A549 (cell line): ENCODE measurements around the gene ZNF431. TPM values are rescaled to one million over a fixed set of nuclear protein-coding genes. Genes with fewer than 3 reads are reported as not detected.

ENCODE experiments used
- ATAC-seq, 2 experiments: fragments of 200-7000 bp in 1 of 2; fragments of >200 bp in 1 of 2; cut with Nextera tagmentation in 1 of 2; cut with Tn5 transposase in 1 of 2; 3 replicates each; pipeline versions ENCODE4 v1.8.0 to v1.9.1; 2018 to 2020; ENCODE audit warnings: mild to moderate bottlenecking in 1 of 2, moderate library complexity in 1 of 2
- CTCF ChIA-PET: fragments of 300-600 bp; sonication (Branson Sonifier 250); formaldehyde crosslinking; extraction: SDS; loops from one replicate; lab custom pipeline; 2021; ENCODE audit warnings: antibody characterized with exemption, inconsistent platforms; lab: Yijun Ruan, JAX
- POLR2A ChIA-PET: fragments of 350-600 bp; formaldehyde crosslinking; extraction: SDS; loops from one replicate; lab custom pipeline; 2021; ENCODE audit warnings: antibody characterized with exemption, inconsistent platforms; lab: Yijun Ruan, JAX
- DNase-seq, 2 experiments: peaks; one replicate each; pipeline versions ENCODE4 v3.0.0 to v3.0.0-alpha.2; 2011 to 2016; ENCODE audit warnings: low read depth in 1 of 2, low spot score in 1 of 2
- FAIRE-seq: peaks from 2 replicates; lab custom pipeline; 2011; peaks lifted over from hg19 to GRCh38; lab: Jason Lieb, UNC
- H3K27ac ChIP-seq, 2 experiments: fragments of >200 bp; sonication (Bioruptor Twin); formaldehyde crosslinking; 3 replicates each; pipeline ENCODE4 v1.5.1; 2016 to 2017
- H3K4me1 ChIP-seq: fragments of >200 bp; sonication (Bioruptor Twin); formaldehyde crosslinking; 3 replicates; pipeline ENCODE4 v1.6.1; 2016
- H3K4me2 ChIP-seq: fragments of >200 bp; sonication (Bioruptor Twin); formaldehyde crosslinking; 3 replicates; pipeline ENCODE4 v1.6.1; 2016
- H3K4me3 ChIP-seq: fragments of >200 bp; sonication (Bioruptor Twin); formaldehyde crosslinking; 3 replicates; pipeline ENCODE4 v1.5.1; 2016
- H3K9me3 ChIP-seq: fragments of >200 bp; sonication (Bioruptor Twin); formaldehyde crosslinking; 3 replicates; pipeline ENCODE4 v1.6.1; 2016
- CBX8 ChIP-seq: fragments of 200-600 bp; sonication (generic); IDR thresholded peaks from 2 replicates; pipeline ENCODE4 v1.6.1; 2016
- CEBPB ChIP-seq, 2 experiments: fragments of >200 bp in 1 of 2; sonication (Bioruptor Twin) in 1 of 2; formaldehyde crosslinking in 1 of 2; IDR thresholded peaks; 2 replicates each; pipeline ENCODE4 v1.6.1; 2012 to 2016
- CTCF ChIP-seq: fragments of >200 bp; sonication (Bioruptor Twin); formaldehyde crosslinking; IDR thresholded peaks from 3 replicates; pipeline ENCODE4 v1.5.1; 2016
- E2F6 ChIP-seq: IDR thresholded peaks from 2 replicates; pipeline ENCODE4 v1.6.1; 2012; ENCODE audit warnings: low read depth, borderline replicate concordance
- EHF ChIP-seq: fragments of 250-450 bp; sonication (Bioruptor Pico); IDR thresholded peaks from 2 replicates; pipeline ENCODE4 v1.5.0; 2020; ENCODE audit warnings: mild to moderate bottlenecking
- EP300 ChIP-seq, 2 experiments: fragments of >200 bp; sonication (Bioruptor Twin); formaldehyde crosslinking; IDR thresholded peaks; 2 replicates in 1 of 2; 3 replicates in 1 of 2; pipeline ENCODE4 v1.6.1; 2016 to 2017
- ESRRA ChIP-seq: fragments of 150-350 bp; IDR thresholded peaks from 2 replicates; pipeline ENCODE4 v1.6.1; 2014; ENCODE audit warnings: mild to moderate bottlenecking, low read length, borderline replicate concordance
- FOXS1 ChIP-seq: fragments of 250-450 bp; sonication (Bioruptor Pico); IDR thresholded peaks from 2 replicates; pipeline ENCODE4 v1.5.0; 2020; ENCODE audit warnings: mild to moderate bottlenecking, moderate library complexity
- GATA3 ChIP-seq: IDR thresholded peaks from 2 replicates; pipeline ENCODE4 v1.6.1; 2012; ENCODE audit warnings: borderline replicate concordance
- HDAC2 ChIP-seq: fragments of 200-600 bp; sonication (generic); IDR thresholded peaks from 2 replicates; pipeline ENCODE4 v1.6.1; 2016
- HMGXB4 ChIP-seq: fragments of 250-450 bp; sonication (Bioruptor Pico); IDR thresholded peaks from 2 replicates; pipeline ENCODE4 v1.5.0; 2021; ENCODE audit warnings: mild to moderate bottlenecking, moderate library complexity, borderline replicate concordance
- JUNB ChIP-seq: fragments of >200 bp; sonication (Bioruptor Twin); formaldehyde crosslinking; IDR thresholded peaks from 2 replicates; pipeline ENCODE4 v1.6.1; 2016
- KDM5A ChIP-seq: fragments of 200-600 bp; sonication (generic); IDR thresholded peaks from 2 replicates; pipeline ENCODE4 v1.6.1; 2016; ENCODE audit warnings: antibody characterized with exemption, mild to moderate bottlenecking
- MYC ChIP-seq: IDR thresholded peaks from 2 replicates; pipeline ENCODE4 v1.6.1; 2012; ENCODE audit warnings: mild to moderate bottlenecking, inconsistent platforms, low read length, improper control_type of control experiment, borderline replicate concordance
- NPAS2 ChIP-seq: fragments of 250-450 bp; sonication (Bioruptor Pico); IDR thresholded peaks from 2 replicates; pipeline ENCODE4 v1.8.0; 2022; ENCODE audit warnings: mild to moderate bottlenecking, moderate library complexity, borderline replicate concordance
- NR3C1 ChIP-seq: fragments of >200 bp; sonication (Bioruptor Twin); formaldehyde crosslinking; IDR thresholded peaks from 3 replicates; pipeline ENCODE4 v1.6.1; 2017
- PBX3 ChIP-seq: IDR thresholded peaks from 2 replicates; pipeline ENCODE4 v1.6.1; 2012
- RCOR1 ChIP-seq: fragments of 150-350 bp; IDR thresholded peaks from 2 replicates; pipeline ENCODE4 v1.6.1; 2014; ENCODE audit warnings: antibody characterized with exemption, low read length, low read depth
- REST ChIP-seq: fragments of 200-600 bp; sonication (generic); IDR thresholded peaks from 2 replicates; pipeline ENCODE4 v1.6.1; 2016; ENCODE audit warnings: antibody characterized with exemption, mild to moderate bottlenecking, moderate library complexity
- ZSCAN20 ChIP-seq: fragments of 250-450 bp; sonication (Bioruptor Pico); IDR thresholded peaks from 2 replicates; pipeline ENCODE4 v1.8.0; 2022; ENCODE audit warnings: mild to moderate bottlenecking, moderate library complexity
- WGBS: methylation state at CpG from one replicate; pipeline ENCODE4 v1.1.6; 2017; ENCODE audit errors: missing lambda C conversion rate; 5-methylcytosine and 5-hydroxymethylcytosine counted together
- polyA plus RNA-seq, 4 experiments: library from polyadenylated mRNA; depleted of rRNA in 3 of 4; stranded (reverse); fragments of >200 nt; fragmentation: RNase III in 1 of 4; extraction: RNeasy Plus Mini Kit Qiagen cat#74134 plus additional on column Dnase treatment in 1 of 4; gene quantifications; 2 replicates in 3 of 4; 3 replicates in 1 of 4; pipeline ENCODE4 v1.2.3, GENCODE V29; 2011 to 2017

The ZNF431 gene
- polyA plus RNA-seq, 2 of the 4 experiments (the other 2 are of a cell fraction), result 4.0 to 4.6 TPM

- no peak overlapping the region for H3K27ac ChIP-seq
- DNase-seq (no peak), ATAC-seq (no peak), FAIRE-seq (no peak)
- TF ChIP-seq KDM5A (no peak), NR3C1 (no peak), HDAC2 (no peak)
- ChIA-PET POLR2A (no interaction called here), CTCF (no interaction called here)
- no peak overlapping the region for H3K4me2 ChIP-seq
- no peaks in the 10 kb centered on the region for H3K4me1 ChIP-seq
- 25% methylated on average over 3 of the region's 3 CpGs for WGBS
- no peaks in the 10 kb centered on the region for H3K9me3 ChIP-seq
- H3K4me3 ChIP-seq, result no peak overlapping the region
Measured at GRCh38 chr19:21130097-21130775, 11.6 kb upstream of the ZNF431 start.

GRCh38 chr19:21133633-21134032 is 8.2 kb upstream of the ZNF431 start:
- CTCF ChIA-PET, result no interaction called here
- Histone ChIP-seq H3K4me3 (no peak overlapping the region), H3K4me1 (no peaks in the 10 kb centered on the region), H3K9me3 (no peaks in the 10 kb centered on the region), H3K27ac (no peak overlapping the region), H3K4me2 (no peak overlapping the region)
- WGBS, result 0% methylated on average over 1 of the region's 1 CpG
- DNase-seq (no peak), ATAC-seq (no peak), FAIRE-seq (no peak)
- POLR2A ChIA-PET, result no interaction called here
- TF ChIP-seq JUNB, result no peak
- no peak for TF ChIP-seq HMGXB4
- TF ChIP-seq RCOR1, result no peak
- no peak for TF ChIP-seq NR3C1
- no peak for TF ChIP-seq CTCF
- no peak for TF ChIP-seq REST
- TF ChIP-seq ZSCAN20 (CRISPR knock-in tag), result no peak
- TF ChIP-seq CEBPB (IDR thresholded peaks at IDR 0.05), result no peak
- no peak for TF ChIP-seq FOXS1 (CRISPR knock-in tag)
- no peak for TF ChIP-seq E2F6
- TF ChIP-seq PBX3, result no peak
- TF ChIP-seq NPAS2 (CRISPR knock-in tag), result no peak
- no peak for TF ChIP-seq EP300 (IDR thresholded peaks at IDR 0.05)
- TF ChIP-seq ESRRA, result no peak
- TF ChIP-seq GATA3, result no peak
- TF ChIP-seq EHF, result no peak
- no peak for TF ChIP-seq CBX8
- no peak for TF ChIP-seq MYC
